ENCODE results near the gene EBI3. TPM values are rescaled to one million over a fixed set of nuclear protein-coding genes. Genes with fewer than 3 reads are reported as not detected.

Gene EBI3
- total and polyA plus RNA-seq, 2 of the 8 experiments (the other 6 are each of a cell fraction or from before 2014, with no cell fraction given), result 0.99 to 8.4 TPM

- no peak for FAIRE-seq
- no peak overlapping the region for H3K9ac ChIP-seq (replicated peaks in 1 of 4; ENCODE audit: extremely low read depth in 1 of 4, low read depth in 3 of 4, low read length in 3 of 4)
- peaks cover 4 to 61% (median 34%) of the 10 kb centered on the region in 4 experiments; a peak in 7 of 8 replicates for H3K36me3 ChIP-seq (ENCODE audit: control insufficient read depth in 2 of 4, insufficient read depth in 4 of 4, low read length in 3 of 4)
- no peak overlapping the region for H2BK15ac ChIP-seq (ENCODE audit: low read length)
- H2BK12ac ChIP-seq (ENCODE audit: low read depth, low read length), result no peak overlapping the region
- no peak overlapping the region for H3K56ac ChIP-seq (replicated peaks; ENCODE audit: insufficient read length, low read depth, low read length)
- POLR2A ChIA-PET (ENCODE audit: partially characterized antibody), result interaction anchor here (2.6 to 3.9 kb wide), 2 partner anchors 8 to 11 kb away, joined by 7 to 16 read pairs; no protein-coding TSS in a partner anchor
- no peak for DNase-seq (ENCODE audit: low read depth in 1 of 2, low spot score in 2 of 2)
- no peaks in the 10 kb centered on the region for H3K23me2 ChIP-seq (ENCODE audit: low read depth, low read length)
- H4K8ac ChIP-seq (ENCODE audit: extremely low read depth, insufficient read depth, low read length), result no peak overlapping the region
- H3K4me2 ChIP-seq (ENCODE audit: insufficient read depth in 1 of 2, low read depth in 2 of 2, low read length in 2 of 2), result no peak overlapping the region
- CTCF ChIA-PET (ENCODE audit: partially characterized antibody), result interaction anchor here (0.9 to 4.2 kb wide), 7 partner anchors 11 to 97 kb away, joined by 3 to 27 read pairs (median 4); no protein-coding TSS in a partner anchor
- no peaks in the 10 kb centered on the region for H3K4me1 ChIP-seq (replicated peaks in 1 of 4; ENCODE audit: control insufficient read depth in 3 of 4, insufficient read depth in 4 of 4, low read length in 3 of 4)
- no peak overlapping the region for H3K23ac ChIP-seq (ENCODE audit: insufficient read length)
- H3K14ac ChIP-seq (ENCODE audit: insufficient read length), result no peak overlapping the region
- no peaks in the 10 kb centered on the region for H3K27me3 ChIP-seq (replicated peaks in 1 of 4; ENCODE audit: control insufficient read depth in 3 of 4, extremely low read depth in 1 of 4, insufficient read depth in 3 of 4, low read length in 3 of 4)
- no peaks in the 10 kb centered on the region for H3K79me2 ChIP-seq (ENCODE audit: control insufficient read depth in 1 of 2, insufficient read depth in 2 of 2, low read length in 2 of 2)
- no peak overlapping the region for H3K4me3 ChIP-seq (ENCODE audit: extremely low read depth in 1 of 4, insufficient read depth in 2 of 4, low read depth in 3 of 4, low read length in 4 of 4)
- H4K20me1 ChIP-seq (replicated peaks in 1 of 2; ENCODE audit: control insufficient read depth in 1 of 2, insufficient read depth in 2 of 2, low read length in 2 of 2), result no peaks in the 10 kb centered on the region
- H3K27ac ChIP-seq (ENCODE audit: low read depth, low read length), result no peak overlapping the region
- no peak overlapping the region for H2AFZ ChIP-seq (ENCODE audit: low read length)
- H2AK5ac ChIP-seq (ENCODE audit: low read depth, low read length), result no peak overlapping the region
- H2BK20ac ChIP-seq (ENCODE audit: low read length), result no peak overlapping the region
- no peak overlapping the region for H4K91ac ChIP-seq (replicated peaks; ENCODE audit: insufficient read length, low read length)
- no peak overlapping the region for H3K4ac ChIP-seq (replicated peaks; ENCODE audit: insufficient read length, low read depth, low read length)
- no peak overlapping the region for H2BK5ac ChIP-seq (ENCODE audit: low read depth, low read length)
- H4K5ac ChIP-seq (ENCODE audit: insufficient read length, low read depth, low read length), result no peak overlapping the region
- peak; percentile 40 to 71 (median 66) for TF ChIP-seq CTCF (IDR thresholded peaks at IDR 0.05; ENCODE audit: control extremely low read depth in 1 of 3, insufficient read depth in 1 of 3, low read depth in 1 of 3, low read length in 3 of 3)
- TF ChIP-seq YY1 (IDR thresholded peaks at IDR 0.05; ENCODE audit: low read depth, low read length), result peak; percentile 88
- TF ChIP-seq CHD2 (IDR thresholded peaks at IDR 0.05; ENCODE audit: low read length), result no peak
- TF ChIP-seq KDM1A (IDR thresholded peaks at IDR 0.05; ENCODE audit: borderline replicate concordance, low read length), result 0 out of 2 replicates have a peak, but pooled peaks have one; percentile 22
- no peak overlapping the region for H3K18ac ChIP-seq (ENCODE audit: extremely low read depth, low read length)
- WGBS, 2 experiments (ENCODE audit: extremely low coverage in 1 of 2, insufficient coverage in 1 of 2, insufficient read length in 1 of 2, insufficient replicate concordance in 2 of 2, low coverage in 1 of 2, low lambda C conversion rate in 2 of 2, missing lambda C conversion rate in 1 of 2), result 89% methylated on average over 4 of the region's 4 CpGs; no CpG with 5 or more reads in 1 of the 2 experiments
- no peaks in the 10 kb centered on the region for H3K79me1 ChIP-seq (ENCODE audit: low read depth, low read length)
- peaks cover 7 to 11% of the 10 kb centered on the region in 2 experiments; a peak in 3 of 4 replicates for H3K9me3 ChIP-seq (ENCODE audit: insufficient read depth in 2 of 2, low read depth in 1 of 2, low read length in 1 of 2)
- no peak overlapping the region for H2BK120ac ChIP-seq (replicated peaks; ENCODE audit: low read depth, low read length)
Observed at GRCh38 chr19:4256563-4256962, 27.2 kb downstream of the EBI3 start.

All from H1 (cell line).